Activated gamma-delta T cell treated with anti-CD3 and anti-CD28 coated beads, Interleukin-2, amount 50 U/mL, for 16 hours (primary cell): ENCODE data around the gene PDLIM5.

Experiments
- DNase-seq: peaks from one replicate; pipeline ENCODE4 v3.0.0-alpha.2; 2020; ENCODE audit warnings: low read depth

The PDLIM5 gene

DNA sequence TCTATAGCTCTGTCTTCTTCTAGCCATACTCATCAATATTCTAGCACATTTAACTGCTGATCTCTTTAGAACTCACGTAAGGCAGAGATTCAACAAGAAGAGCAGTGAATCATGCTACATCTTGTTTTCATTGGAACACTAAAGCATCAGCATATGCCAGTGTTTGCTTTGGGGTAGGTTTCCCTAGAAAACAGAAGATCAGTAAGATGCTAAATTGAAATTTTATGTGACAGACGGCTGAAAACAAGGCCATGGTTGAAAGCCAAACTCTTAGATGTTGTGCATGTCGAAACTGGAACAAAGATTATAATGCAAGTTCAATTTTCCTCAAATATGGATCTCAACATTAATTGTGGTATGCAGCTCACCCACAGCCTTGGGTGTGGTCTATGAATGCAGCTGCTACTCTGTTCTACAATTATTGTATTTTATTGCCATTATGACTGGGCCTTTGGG lies 107.6 kb downstream of the PDLIM5 start:
- no peak for DNase-seq

DNA sequence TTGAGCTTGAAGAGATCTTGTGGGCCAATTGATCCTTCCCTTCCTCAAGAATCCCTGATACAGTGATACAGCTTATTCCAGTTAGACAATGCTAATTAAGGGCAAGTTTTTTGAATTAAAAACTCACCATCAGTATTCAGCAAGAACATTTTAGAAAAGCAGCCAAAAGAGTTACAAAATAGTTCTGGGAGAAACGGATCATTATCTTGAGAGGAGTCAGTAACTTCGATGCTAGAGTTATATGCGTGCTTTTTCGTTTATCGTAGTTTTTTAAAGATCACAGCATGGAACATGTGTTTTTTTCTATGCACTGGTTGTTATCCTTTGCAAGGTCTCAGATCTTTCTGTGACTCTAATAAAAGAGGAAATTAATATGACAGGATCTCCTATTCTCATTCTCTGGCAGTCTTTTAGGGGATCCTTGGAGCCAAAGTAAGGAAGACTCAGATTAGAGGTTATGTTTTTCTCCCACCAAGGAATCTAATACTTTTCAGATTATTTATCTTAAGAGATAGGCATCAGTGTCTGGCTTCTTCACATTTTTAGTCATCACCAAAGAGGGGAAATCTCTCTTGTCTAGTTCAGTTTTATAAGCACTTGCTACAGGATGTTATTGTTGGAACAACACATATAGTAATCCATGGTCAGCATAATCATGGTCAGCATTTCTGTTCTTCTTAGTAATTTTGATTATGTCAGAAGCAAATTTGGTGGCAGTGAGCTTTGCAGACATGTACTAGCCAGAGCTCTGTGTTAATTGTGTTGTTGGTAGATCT lies 109.7 kb downstream of the PDLIM5 start:
- DNase-seq = no peak

- no peak for DNase-seq
Measured at GRCh38 chr4:94562285-94562684, 110.5 kb downstream of the PDLIM5 start.

DNA sequence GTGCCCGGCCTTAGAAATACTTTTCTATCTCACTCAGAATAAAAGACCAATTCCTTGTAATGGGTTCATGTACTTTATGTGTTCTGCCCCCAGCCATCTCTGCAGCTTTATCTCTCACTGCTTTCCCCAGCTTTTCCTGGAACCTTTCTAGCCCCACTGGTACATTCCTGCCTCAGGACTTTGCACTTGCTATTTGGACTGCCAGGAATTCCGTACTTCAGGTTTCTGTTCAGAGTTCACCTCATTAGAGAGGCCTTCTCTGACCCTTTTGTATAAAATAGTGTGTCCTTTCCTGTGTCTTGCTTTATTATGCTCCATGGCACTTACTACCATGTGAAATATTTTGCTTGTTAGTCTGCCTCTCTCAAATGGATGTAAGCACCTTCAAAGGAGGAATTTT lies 112.5 kb downstream of the PDLIM5 start:
- DNase-seq = no peak

DNA sequence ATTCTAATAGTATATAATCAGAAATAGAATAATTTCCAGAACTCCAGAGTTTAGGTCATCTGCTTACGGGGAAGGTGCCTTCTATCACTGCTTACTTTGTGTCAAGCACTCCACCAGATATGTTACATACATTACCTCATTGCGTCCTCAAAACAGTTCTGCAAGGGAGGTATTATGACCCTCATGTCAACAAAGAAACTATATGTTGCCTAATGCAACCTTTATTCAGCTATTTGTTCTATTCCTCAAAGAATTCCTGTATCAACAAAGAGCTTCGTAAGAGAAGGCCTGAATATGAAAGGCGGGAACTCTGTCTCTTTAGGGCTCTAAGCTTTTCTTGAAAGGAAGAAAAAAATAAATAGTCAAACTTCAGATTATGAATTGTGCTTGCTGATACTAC lies 114.7 kb downstream of the PDLIM5 start:
- DNase-seq = no peak

DNA sequence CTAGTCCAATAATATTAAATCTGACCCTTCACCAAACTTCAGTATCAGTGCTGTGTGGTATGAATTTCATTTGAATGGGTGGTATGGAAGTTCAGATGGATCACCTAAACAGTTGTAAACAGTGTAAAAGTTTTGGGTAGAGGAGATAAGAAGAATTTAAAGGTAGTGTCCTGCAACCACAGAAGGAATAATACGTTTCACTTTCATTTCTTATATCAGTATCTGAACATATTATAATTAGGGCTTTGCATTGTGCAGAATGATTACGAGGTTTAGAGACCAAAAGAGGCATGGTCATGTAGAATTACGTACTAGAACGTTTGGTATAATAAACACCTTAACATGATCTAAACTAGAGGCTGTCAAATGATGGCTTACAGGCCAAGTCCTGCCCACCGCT lies 116.1 kb downstream of the PDLIM5 start:
- DNase-seq = no peak

- DNase-seq = no peak
Measured at GRCh38 chr4:94570558-94570957, 118.8 kb downstream of the PDLIM5 start.

- no peak for DNase-seq
Measured at GRCh38 chr4:94571298-94571697, 119.6 kb downstream of the PDLIM5 start.

DNA sequence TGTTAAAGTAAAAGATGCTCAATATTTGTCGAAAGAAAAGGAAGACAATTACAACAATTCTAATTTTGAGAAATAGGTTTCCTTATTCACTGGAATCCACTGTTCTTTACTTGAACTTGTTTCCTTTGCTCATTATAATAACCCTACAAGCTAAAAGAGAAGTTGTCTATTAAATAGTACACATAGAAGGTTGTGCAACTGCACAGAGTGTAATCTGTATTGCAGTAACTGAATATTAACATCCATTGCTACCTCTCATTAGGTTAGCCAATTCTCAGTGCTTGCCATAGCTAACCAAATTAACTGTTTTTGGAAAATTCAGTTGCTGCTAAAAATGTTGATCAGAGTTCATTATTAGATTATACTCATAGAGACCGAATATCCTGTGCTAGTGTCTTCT lies 120.0 kb downstream of the PDLIM5 start:
- no peak for DNase-seq

- DNase-seq = no peak
Measured at GRCh38 chr4:94574050-94574449, 122.3 kb downstream of the PDLIM5 start.

- DNase-seq = no peak
Measured at GRCh38 chr4:94574616-94575015, 122.9 kb downstream of the PDLIM5 start.

DNA sequence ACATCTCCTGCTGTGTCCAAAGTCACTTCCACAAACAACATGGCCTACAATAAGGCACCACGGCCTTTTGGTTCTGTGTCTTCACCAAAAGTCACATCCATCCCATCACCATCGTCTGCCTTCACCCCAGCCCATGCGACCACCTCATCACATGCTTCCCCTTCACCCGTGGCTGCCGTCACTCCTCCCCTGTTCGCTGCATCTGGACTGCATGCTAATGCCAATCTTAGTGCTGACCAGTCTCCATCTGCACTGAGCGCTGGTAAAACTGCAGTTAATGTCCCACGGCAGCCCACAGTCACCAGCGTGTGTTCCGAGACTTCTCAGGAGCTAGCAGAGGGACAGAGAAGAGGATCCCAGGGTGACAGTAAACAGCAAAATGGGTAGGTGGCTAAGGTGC lies 123.9 kb downstream of the PDLIM5 start:
- DNase-seq = no peak

DNA sequence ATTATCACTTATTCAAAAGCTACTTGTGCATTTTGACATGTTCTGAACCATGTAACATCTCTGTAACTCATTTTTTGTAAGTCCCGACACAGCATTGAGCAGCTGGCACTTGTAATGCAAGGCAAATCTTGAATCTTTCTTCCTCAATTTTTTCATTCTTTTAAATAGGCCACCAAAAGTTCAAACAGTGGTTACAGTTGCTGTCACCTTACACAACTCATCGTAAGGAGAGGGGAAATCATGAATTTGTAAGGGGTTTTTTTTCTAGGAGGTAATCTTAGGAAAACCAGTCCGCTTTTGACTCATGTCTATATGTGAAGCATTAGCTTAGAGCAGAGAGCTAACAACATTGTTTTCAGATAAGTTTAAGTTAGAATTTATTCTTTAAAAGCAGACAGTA lies 124.5 kb downstream of the PDLIM5 start:
- no peak for DNase-seq

GRCh38 chr4:94577136-94577535 lies 125.4 kb downstream of the PDLIM5 start:
- no peak for DNase-seq

DNA sequence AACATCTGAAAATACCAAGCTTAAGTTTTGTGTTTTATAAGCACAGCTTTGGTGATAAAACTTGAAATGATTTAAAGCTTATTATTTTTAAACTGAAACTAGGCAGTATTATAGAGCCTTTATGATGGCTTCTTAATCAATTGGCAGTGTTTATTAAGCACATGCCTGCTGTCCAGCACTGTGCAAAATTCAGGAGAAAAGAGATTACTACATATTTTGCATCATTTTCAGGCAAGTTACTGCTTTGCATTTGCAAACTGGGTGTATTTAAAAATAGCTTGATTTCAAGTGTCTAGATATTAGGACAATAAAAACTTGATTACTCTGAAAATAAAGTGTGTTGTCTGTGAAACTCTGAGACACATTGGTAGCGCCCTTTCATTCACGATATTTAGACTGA lies 126.5 kb downstream of the PDLIM5 start:
- DNase-seq = no peak

DNA sequence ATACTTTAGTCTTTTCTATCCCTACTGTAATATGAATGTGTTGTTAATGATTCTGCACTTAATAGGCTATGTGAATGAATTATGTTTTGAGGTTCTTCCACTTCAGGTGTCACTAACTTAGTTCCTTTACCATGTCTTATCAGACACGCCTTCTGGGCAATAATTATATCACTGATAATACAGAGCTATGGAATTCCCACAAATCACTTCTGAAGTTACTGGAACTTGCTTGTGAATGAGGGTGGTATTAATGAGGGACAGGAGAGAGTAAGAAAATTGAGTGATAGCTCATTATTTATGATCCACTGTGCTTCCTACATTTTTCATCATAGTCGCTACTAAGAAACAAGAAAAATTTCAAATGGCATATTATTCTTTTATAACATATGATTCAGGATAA lies 130.0 kb downstream of the PDLIM5 start:
- no peak for DNase-seq

GRCh38 chr4:94582517-94582916 lies 130.8 kb downstream of the PDLIM5 start:
- DNase-seq = no peak

DNA sequence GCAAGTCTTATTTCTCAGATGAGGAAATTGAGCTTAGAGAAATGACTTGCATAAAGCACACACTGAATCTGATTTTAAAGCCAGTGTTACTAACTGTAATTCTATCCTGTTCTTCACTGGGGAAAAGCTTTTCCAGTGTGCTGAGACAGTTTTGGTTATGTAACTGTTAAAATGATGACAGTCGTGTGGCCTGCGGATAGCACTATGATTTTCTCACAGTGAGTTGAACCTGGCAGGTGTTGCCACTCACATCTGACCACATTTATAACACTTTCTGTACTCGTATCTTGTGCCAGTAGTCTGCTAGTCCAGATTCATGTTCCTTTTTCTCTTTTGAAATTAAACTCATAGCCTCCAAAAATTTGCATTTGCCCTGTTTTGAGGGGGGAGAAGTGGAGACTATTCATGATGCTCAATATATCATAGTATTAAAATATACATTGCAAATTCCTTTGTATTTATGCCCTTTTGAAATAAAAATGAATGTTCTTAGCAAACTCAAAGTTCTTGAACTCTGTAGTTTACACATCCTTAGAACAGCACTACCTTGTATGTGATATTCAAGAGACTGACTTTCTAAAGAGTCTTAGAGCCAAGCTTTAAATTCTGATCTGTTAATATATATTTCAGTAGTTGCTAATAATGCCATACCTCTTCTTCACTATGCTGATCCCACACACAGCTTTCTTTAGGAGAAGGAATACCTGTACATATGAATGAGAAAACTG lies 132.3 kb downstream of the PDLIM5 start:
- DNase-seq = no peak

DNA sequence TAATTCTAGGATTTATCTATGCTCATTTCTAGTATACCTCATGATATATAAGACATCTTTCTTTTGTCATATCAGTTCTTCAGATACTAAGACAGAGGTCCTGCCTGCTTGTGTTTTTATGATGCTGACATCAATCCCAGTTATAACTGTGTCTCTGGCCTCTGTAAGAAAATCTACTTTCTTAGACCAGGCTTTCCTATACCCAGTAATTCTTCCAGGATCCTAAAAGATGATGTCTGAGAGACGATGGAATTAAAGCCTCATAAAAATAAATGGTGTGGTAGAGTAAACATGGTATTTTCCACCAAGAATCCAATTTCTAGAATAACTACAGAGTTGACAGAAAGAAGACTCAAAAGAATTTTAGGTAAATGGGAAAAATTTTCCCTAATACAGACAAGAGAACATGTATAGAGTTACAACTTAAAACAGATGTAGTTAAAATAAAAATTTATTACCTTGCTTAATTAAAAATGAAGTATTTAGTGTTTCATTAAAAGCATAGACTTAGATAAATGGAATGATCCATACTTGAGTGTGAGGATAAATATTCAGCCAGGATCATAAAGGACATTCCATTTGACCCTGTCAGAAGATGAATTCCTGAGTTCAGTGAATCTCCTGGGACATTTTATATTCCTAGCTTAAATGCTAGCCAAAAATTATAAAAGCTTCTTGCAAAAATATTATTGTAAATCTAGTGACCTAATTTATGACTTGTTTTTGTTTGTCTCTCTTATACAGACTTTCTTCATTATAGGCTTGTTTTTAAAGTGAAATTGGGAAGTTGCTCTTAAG lies 137.4 kb downstream of the PDLIM5 start:
- no peak for DNase-seq

DNA sequence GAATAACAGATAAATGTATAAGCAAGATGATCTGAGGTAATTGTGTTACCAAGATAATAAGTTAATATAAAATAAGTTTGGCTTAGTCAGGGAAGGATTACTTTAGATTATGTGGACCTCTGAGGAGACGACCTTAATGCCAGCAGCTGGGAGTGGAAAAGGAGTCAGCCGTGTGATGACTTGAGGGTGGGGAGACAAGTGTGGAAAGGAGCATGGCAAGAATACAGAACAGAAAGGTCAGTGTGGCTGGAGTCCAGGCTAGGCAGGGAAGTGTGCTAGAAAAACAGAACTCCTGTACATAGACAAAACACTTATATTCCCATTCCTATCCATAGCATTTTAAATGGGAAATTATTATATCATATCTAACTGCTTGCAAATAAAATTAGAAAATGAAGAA lies 138.8 kb downstream of the PDLIM5 start:
- DNase-seq = no peak

GRCh38 chr4:94591289-94591688 lies 139.5 kb downstream of the PDLIM5 start:
- no peak for DNase-seq

GRCh38 chr4:94595013-94595412 lies 143.3 kb downstream of the PDLIM5 start:
- no peak for DNase-seq
